Ectodermal cell (in vitro differentiated cells): ENCODE results near the gene C11orf71.
A peak's percentile ranks its signal among the peaks of the same experiment; 100 is the strongest.

ENCODE experiments used
- H3K27ac ChIP-seq: 2 replicates; pipeline ENCODE4 v1.7.0; 2013; ENCODE audit warnings: mild to moderate bottlenecking, low read depth, low read length; ENCODE audit not compliant: insufficient read depth, poor library complexity, severe bottlenecking
- H3K27me3 ChIP-seq: 2 replicates; pipeline ENCODE4 v1.7.0; 2013; ENCODE audit warnings: mild to moderate bottlenecking, low read length; ENCODE audit not compliant: insufficient read depth, control insufficient read depth, poor library complexity, severe bottlenecking
- H3K36me3 ChIP-seq: one replicate; pipeline ENCODE4 v1.7.0; 2013; ENCODE audit warnings: low read length; ENCODE audit not compliant: control insufficient read depth, insufficient read depth
- H3K4me1 ChIP-seq: one replicate; pipeline ENCODE4 v1.7.0; 2013; ENCODE audit warnings: low read length; ENCODE audit not compliant: control insufficient read depth, insufficient read depth
- H3K4me3 ChIP-seq: 2 replicates; pipeline ENCODE4 v1.7.0; 2013; ENCODE audit warnings: low read depth, low read length, control low read depth; ENCODE audit not compliant: insufficient read depth
- H3K9me3 ChIP-seq: 2 replicates; pipeline ENCODE4 v1.7.0; 2013; ENCODE audit warnings: mild to moderate bottlenecking, low read length, moderate library complexity; ENCODE audit not compliant: control insufficient read depth
- WGBS, 2 experiments: methylation state at CpG; one replicate each; pipeline ENCODE4 v1.1.7; 2013; ENCODE audit warnings: missing lambda C conversion rate in 2 of 2; 5-methylcytosine and 5-hydroxymethylcytosine counted together

Gene C11orf71

DNA sequence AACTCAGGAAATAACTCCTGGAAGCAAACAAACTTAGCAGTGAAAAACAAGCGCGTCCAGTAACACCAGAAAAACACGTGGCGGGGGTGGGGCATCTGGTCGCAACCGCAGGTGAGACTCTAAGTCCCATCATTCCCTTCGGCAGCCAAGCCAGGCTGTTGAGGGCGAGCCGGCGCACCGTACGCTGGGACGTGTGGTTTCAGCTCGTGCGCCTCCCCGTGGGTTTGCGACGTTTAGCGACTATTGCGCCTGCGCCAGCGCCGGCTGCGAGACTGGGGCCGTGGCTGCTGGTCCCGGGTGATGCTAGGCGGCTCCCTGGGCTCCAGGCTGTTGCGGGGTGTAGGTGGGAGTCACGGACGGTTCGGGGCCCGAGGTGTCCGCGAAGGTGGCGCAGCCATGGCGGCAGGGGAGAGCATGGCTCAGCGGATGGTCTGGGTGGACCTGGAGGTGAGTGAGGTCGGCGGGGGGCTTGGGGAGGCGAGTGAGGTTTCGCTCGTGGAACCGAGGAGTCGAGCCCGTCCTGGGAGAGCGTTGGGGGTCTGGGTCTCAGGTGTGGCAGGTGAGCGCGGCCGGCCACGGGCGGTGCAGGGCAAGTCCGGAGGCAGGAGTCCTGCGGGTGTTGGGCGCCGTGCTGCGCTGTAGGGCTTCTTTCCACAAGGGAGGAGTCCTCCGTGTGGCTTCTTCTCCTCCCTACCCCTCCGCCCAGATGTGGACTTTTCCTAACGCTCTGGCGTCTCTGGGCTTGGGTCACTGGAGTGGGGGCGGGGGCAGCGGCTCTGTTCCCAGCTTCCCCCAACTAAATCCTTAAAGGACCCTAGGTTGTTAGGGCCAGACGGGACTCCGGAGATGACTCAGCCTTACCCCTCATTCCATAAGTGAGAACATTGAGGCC is 39.2 kb upstream of the C11orf71 start, which contains the start of gene REXO2:
TSS of gene REXO2 (plus strand) at position 239 of the 892 bp plus-strand sequence. CDS start at position 301, 62 bp downstream.
- H3K27ac ChIP-seq: no peak within 1 kb of the TSS
- H3K36me3 ChIP-seq: no peaks in the 10 kb centered on the region
- WGBS, 2 experiments: 0% methylated on average over 64 of the region's 64 CpGs
- no peaks in the 10 kb centered on the region for H3K27me3 ChIP-seq
- H3K4me3 ChIP-seq: peak within 1 kb of the TSS; percentile 62
- H3K4me1 ChIP-seq: no peaks in the 10 kb centered on the region
- H3K9me3 ChIP-seq: no peaks in the 10 kb centered on the region

- Histone ChIP-seq H3K36me3 (no peaks in the 10 kb centered on the region), H3K27ac (no peak overlapping the region), H3K4me1 (no peaks in the 10 kb centered on the region), H3K4me3 (no peak overlapping the region), H3K27me3 (no peaks in the 10 kb centered on the region), H3K9me3 (no peaks in the 10 kb centered on the region)
- WGBS, 2 experiments: 56 to 59% methylated on average over 6 of the region's 6 CpGs
Observed at GRCh38 chr11:114438303-114438702, 38.0 kb upstream of the C11orf71 start.

DNA sequence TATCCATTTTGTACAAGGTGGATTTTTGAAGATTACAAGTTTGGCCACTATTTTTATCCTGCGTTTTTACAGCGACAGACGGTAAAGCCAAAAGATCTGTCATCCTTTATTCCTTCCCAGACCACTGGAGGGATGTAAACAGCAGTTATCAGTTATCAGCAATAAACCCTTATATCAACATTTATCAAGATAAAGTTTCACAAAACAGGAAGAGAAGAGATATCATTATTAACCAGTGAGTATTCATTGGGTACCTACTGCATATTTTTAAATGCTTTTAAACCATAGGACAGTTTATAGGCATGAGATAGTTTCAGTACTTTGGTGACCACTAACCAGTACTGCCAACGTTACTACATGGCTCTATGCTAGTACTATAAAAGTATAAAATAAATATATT is 33.1 kb upstream of the C11orf71 start:
- Histone ChIP-seq H3K4me1 (no peaks in the 10 kb centered on the region), H3K4me3 (no peak overlapping the region), H3K9me3 (no peaks in the 10 kb centered on the region), H3K27me3 (no peaks in the 10 kb centered on the region), H3K27ac (no peak overlapping the region), H3K36me3 (no peaks in the 10 kb centered on the region)
- WGBS, 2 experiments: 78 to 81% methylated on average over 3 of the region's 4 CpGs

DNA sequence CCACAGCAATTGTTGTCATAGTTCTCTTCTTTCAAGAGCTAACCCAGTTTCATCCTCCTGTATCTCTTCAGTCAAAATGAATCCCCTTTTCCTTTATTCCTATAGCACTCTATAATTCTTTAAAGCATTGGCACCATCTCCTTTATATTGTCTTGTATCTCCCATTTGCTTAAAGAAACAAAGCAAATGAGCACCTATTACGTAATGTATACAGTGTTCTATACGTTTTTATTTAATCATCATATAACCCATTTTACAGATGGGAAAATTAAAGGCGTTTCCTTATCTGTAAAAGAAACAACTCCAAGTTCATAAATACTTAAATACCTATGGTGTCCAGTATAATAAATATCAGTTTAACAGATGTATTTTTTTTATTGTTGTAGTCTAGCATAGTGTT is 32.6 kb upstream of the C11orf71 start:
- Histone ChIP-seq H3K4me3 (no peak overlapping the region), H3K36me3 (no peaks in the 10 kb centered on the region), H3K4me1 (no peaks in the 10 kb centered on the region), H3K27me3 (no peaks in the 10 kb centered on the region), H3K27ac (no peak overlapping the region), H3K9me3 (no peaks in the 10 kb centered on the region)
- WGBS, 2 experiments: 94 to 100% methylated on average over 2 of the region's 3 CpGs

GRCh38 chr11:114430290-114430689 is 30.0 kb upstream of the C11orf71 start:
- H3K27me3 ChIP-seq: no peaks in the 10 kb centered on the region
- H3K4me1 ChIP-seq: no peaks in the 10 kb centered on the region
- H3K27ac ChIP-seq: no peak overlapping the region
- H3K9me3 ChIP-seq: no peaks in the 10 kb centered on the region
- no peaks in the 10 kb centered on the region for H3K36me3 ChIP-seq
- no peak overlapping the region for H3K4me3 ChIP-seq

DNA sequence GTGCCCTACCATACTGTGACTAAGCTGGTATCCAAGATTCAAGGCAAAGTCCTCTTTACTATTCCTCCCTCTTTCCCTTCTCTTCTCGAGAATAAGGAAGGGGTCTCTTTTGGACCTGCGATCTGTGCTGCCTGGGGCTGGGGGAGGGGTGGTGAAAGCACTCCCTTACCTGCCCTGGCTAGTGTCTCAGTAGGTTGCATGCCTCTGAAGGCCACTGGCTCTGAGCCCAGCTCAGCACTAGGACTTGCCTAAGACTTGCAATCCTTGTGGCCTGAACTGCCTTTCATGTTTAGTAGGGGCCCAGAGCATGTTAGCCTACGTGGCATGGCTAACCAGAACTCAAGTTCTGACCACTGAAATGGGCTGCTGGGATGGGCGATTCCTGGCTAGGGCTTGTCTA is 26.0 kb upstream of the C11orf71 start:
- H3K27me3 ChIP-seq: no peaks in the 10 kb centered on the region
- H3K36me3 ChIP-seq: no peaks in the 10 kb centered on the region
- H3K4me1 ChIP-seq: no peaks in the 10 kb centered on the region
- no peak overlapping the region for H3K27ac ChIP-seq
- 91 to 94% methylated on average over 4 of the region's 4 CpGs for whole genome bisulfite sequencing, 2 experiments
- no peak overlapping the region for H3K4me3 ChIP-seq
- H3K9me3 ChIP-seq: no peaks in the 10 kb centered on the region

DNA sequence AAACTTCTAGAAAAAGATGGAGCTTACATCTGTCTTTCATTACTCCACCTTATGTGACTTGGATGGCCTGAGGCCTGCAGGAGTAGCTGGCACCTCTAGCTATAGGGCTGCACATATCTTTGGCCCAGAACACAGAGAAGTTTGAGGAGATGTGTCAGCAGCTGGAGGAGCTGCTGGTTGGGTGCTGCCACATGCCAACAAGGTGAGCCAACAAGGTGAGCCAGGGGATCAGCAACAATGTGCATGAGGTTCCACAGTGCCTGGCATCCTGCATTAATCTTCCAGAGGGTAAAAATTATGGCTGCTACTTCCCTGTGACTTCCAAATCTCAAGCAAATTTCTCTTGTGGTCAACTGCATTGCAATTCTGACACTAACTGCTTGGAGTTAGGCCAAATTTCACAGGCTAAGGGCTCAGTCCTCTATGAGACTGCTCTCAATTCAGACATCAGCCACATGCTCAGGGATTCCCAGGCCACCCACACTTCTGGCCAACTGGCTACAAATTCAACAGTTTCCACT is 16.2 kb upstream of the C11orf71 start:
- no peaks in the 10 kb centered on the region for H3K36me3 ChIP-seq
- H3K4me1 ChIP-seq: no peaks in the 10 kb centered on the region
- no peaks in the 10 kb centered on the region for H3K9me3 ChIP-seq
- no peak overlapping the region for H3K4me3 ChIP-seq
- H3K27me3 ChIP-seq: no peaks in the 10 kb centered on the region
- H3K27ac ChIP-seq: no peak overlapping the region

DNA sequence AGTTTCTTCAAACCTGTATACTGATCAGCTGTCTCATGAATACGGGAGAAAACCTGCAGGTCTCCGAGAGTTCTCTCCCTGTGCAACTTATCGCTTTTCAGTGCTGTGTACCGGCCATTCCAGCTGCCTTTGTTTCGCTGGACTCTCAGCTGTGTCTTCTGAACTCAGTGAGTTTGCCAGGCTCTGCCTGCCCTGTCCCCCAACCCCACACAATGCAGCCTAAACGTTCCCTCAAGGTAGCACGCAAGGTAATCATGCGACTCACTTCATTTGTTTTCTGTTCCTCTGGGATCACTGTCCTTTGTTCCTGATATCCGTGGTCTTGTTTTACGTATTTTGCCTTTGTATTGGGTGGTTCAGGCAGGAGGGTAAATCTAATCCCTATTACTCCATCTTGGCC is 13.6 kb upstream of the C11orf71 start:
- WGBS, 2 experiments: 78 to 82% methylated on average over 10 of the region's 10 CpGs
- no peaks in the 10 kb centered on the region for H3K27me3 ChIP-seq
- no peaks in the 10 kb centered on the region for H3K9me3 ChIP-seq
- H3K4me1 ChIP-seq: no peaks in the 10 kb centered on the region
- H3K36me3 ChIP-seq: peaks cover 6% of the 10 kb centered on the region
- no peak overlapping the region for H3K4me3 ChIP-seq
- H3K27ac ChIP-seq: no peak overlapping the region

GRCh38 chr11:114412946-114413345 is 12.6 kb upstream of the C11orf71 start:
- no peaks in the 10 kb centered on the region for H3K4me1 ChIP-seq
- no peak overlapping the region for H3K27ac ChIP-seq
- no peaks in the 10 kb centered on the region for H3K27me3 ChIP-seq
- H3K9me3 ChIP-seq: no peaks in the 10 kb centered on the region
- 95% methylated on average over 3 to 4 of the region's 4 CpGs for WGBS, 2 experiments
- peaks cover 10% of the 10 kb centered on the region for H3K36me3 ChIP-seq
- no peak overlapping the region for H3K4me3 ChIP-seq

DNA sequence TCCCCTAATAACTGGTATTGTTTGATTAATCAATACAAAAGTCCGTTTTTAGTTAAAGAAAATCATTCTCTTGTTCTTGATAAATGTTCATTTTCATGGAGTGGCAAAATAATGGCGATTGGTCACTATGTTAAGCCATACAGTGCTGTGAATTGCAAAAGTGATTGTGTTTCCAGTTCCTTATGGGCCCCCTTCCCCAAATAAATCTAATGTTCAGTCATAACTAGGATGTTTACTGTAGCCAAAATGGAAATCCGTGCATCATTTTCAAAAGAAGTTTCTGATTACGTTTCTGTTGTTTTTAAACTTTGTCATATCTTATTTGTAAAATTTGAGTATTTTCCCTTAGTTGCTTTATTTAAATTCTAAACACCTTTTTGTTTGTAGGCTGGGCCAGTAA is 1.0 kb upstream of the C11orf71 start:
- Histone ChIP-seq H3K36me3 (peaks cover 6% of the 10 kb centered on the region), H3K27ac (no peak overlapping the region), H3K27me3 (no peaks in the 10 kb centered on the region), H3K4me3 (peak overlapping the region; percentile 95), H3K4me1 (no peaks in the 10 kb centered on the region), H3K9me3 (no peaks in the 10 kb centered on the region)
- 5 to 7% methylated on average over 2 to 4 of the region's 4 CpGs for WGBS, 2 experiments
